Left lung (tissue), 14 donors: ENCODE measurements around the gene CACNA2D3. TPM values are rescaled to one million over a fixed set of nuclear protein-coding genes. Genes with fewer than 3 reads are reported as not detected.

Experiments used
- ATAC-seq: fragments of 200-7000 bp; cut with Tn5 transposase; one replicate; pipeline ENCODE4 v1.9.1; 2020; ENCODE audit warnings: moderate library complexity
- DNase-seq, 4 donors: peaks; one replicate each; pipeline ENCODE4 v3.0.0-alpha.2; 2013 to 2020
- H3K27ac ChIP-seq, 2 donors: fragments of 200-600 bp; sonication (generic) in 1 of 2; one replicate each; pipeline versions ENCODE4 v1.5.0 to v1.8.0; 2020 to 2021
- H3K27me3 ChIP-seq, 2 donors: fragments of 200-600 bp; sonication (generic) in 1 of 2; one replicate each; pipeline versions ENCODE4 v1.5.0 to v1.8.0; 2020 to 2021
- H3K36me3 ChIP-seq, 2 donors: fragments of 200-600 bp; sonication (generic) in 1 of 2; one replicate each; pipeline versions ENCODE4 v1.5.0 to v1.8.0; 2020 to 2021
- H3K4me1 ChIP-seq, 2 donors: fragments of 200-600 bp; one replicate each; pipeline ENCODE4 v1.8.0; 2021
- H3K4me3 ChIP-seq, 2 donors: fragments of 200-600 bp; sonication (generic) in 1 of 2; one replicate each; pipeline versions ENCODE4 v1.5.0 to v1.8.0; 2020 to 2021; ENCODE audit warnings: mild to moderate bottlenecking in 1 of 2
- H3K9me3 ChIP-seq, 2 donors: fragments of 200-600 bp; sonication (generic) in 1 of 2; one replicate each; pipeline versions ENCODE4 v1.5.0 to v1.8.0; 2020 to 2021
- CTCF ChIP-seq, 2 donors: fragments of 200-600 bp; sonication (generic) in 1 of 2; IDR thresholded peaks; one replicate each; pipeline versions ENCODE4 v1.5.0 to v1.8.0; 2021; ENCODE audit warnings: antibody characterized with exemption in 2 of 2
- intact Hi-C, 2 donors: fragments of 100-400 bp; cut with DNase I; formaldehyde crosslinking; loops; one replicate each; pipeline versions ENCODE4 v1.11.2 to v1.14.2; 2022
- long read RNA-seq, 12 donors: library from polyadenylated mRNA in 2 of 12; unstranded in 2 of 12; transcript quantifications; one replicate each; pipeline ENCODE4 v2.0.0 and lab custom pipeline, GENCODE V29; 2019 to 2026
- polyA plus RNA-seq, 6 donors: library from polyadenylated mRNA; unstranded; fragments of 120-200 nt; gene quantifications; one replicate each; pipeline ENCODE4 v1.2.1, GENCODE V29; 2013; ENCODE audit not compliant: insufficient read length in 6 of 6
- total RNA-seq, 2 donors: library from RNA; stranded (reverse); fragmentation: NEBNext Ultra II Directional; extraction: Animal tissue kit (Norgen Biotek cat#: 25700); gene quantifications; one replicate each; pipeline ENCODE4 v1.2.1, GENCODE V29; 2021
- donor health status: DM: no; HTN: yes; CAD: no.
- donor health status: DM: no; HTN: no; CAD: no.

The CACNA2D3 gene
- total RNA-seq (1 to 10 TPM; 1.4 to 2.7 TPM), polyA plus RNA-seq (1 to 10 TPM; 1.1 to 1.7 (median 1.4) TPM)
- long read RNA-seq, donor 1, result 0 reads
- long read RNA-seq, donor 2, result 0 reads
- long read RNA-seq, donor 3, result 0 reads
- long read RNA-seq, donor 4, result 0 reads
- long read RNA-seq, donor 5, result 0 reads
- long read RNA-seq, donor 6, result 0 reads
- long read RNA-seq, donor 7, result 0 reads
- long read RNA-seq, donor 8, result 0 reads
- long read RNA-seq, donor 9, result 0 reads
- long read RNA-seq, donor 10, partial matches to known transcripts, result 0 of 1 reads
- long read RNA-seq, donor 10, other reads (novel, unspliced or antisense), result 1 of 1 reads
- long read RNA-seq, donor 11, partial matches to known transcripts, result 7 of 7 reads
- long read RNA-seq, donor 11, other reads (novel, unspliced or antisense), result 0 of 7 reads
- long read RNA-seq, donor 12, result 0 reads

GRCh38 chr3:54122324-54123002, at the start of gene CACNA2D3:
CACNA2D3 (plus strand) TSS chr3:54122552.
- intact Hi-C loops, result no loop called here
- no peak for TF ChIP-seq CTCF (IDR thresholded peaks at IDR 0.05)
- Histone ChIP-seq H3K36me3 (no peaks in the 10 kb centered on the region), H3K27me3 (peaks cover 45 to 99% of the 10 kb centered on the region in 2 donors), H3K9me3 (no peaks in the 10 kb centered on the region), H3K4me3 (peak within 1 kb of the TSS; percentile 34 to 43), H3K27ac (no peak within 1 kb of the TSS), H3K4me1 (peaks cover 0 to 12% of the 10 kb centered on the region in 2 donors)
- ATAC-seq, result peak; percentile 84
- peak in 2 of 4 donors; percentile 43 to 73 for DNase-seq

DNA sequence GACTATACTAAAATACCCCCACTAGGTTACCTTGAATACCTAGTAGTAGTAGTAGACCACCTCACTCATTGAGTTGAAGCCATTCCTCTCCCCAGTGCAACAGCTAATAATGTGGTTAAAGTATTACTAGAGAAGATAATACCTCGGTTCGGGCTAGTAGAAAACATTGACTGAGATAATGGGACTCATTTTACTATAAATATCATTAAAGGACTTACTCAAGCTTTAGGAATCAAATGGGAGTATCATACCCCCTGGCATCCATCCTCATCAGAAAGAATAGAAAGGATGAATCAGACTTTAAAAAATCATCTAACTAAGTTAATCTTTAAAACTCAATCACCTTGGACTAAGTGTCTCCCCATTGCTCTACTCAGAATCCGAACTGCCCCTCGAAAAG, 49.0 kb upstream of the CACNA2D3 start:
- no peaks in the 10 kb centered on the region for H3K36me3 ChIP-seq
- no peak overlapping the region for H3K27ac ChIP-seq
- no peaks in the 10 kb centered on the region for H3K4me1 ChIP-seq
- no peak for ATAC-seq
- DNase-seq, result no peak
- H3K9me3 ChIP-seq, result peaks cover 0 to 24% of the 10 kb centered on the region in 2 donors
- H3K27me3 ChIP-seq, result no peaks in the 10 kb centered on the region
- TF ChIP-seq CTCF (IDR thresholded peaks at IDR 0.05), result no peak
- H3K4me3 ChIP-seq, result no peak overlapping the region
- intact Hi-C loops, result no loop called here

- intact Hi-C loops, result no loop called here
- Histone ChIP-seq H3K4me3 (no peak overlapping the region), H3K27me3 (peaks cover 0 to 3% of the 10 kb centered on the region in 2 donors), H3K36me3 (no peaks in the 10 kb centered on the region), H3K27ac (no peak overlapping the region), H3K4me1 (no peaks in the 10 kb centered on the region), H3K9me3 (no peaks in the 10 kb centered on the region)
- no peak for TF ChIP-seq CTCF (IDR thresholded peaks at IDR 0.05)
- no peak for ATAC-seq
- no peak for DNase-seq
Observed at GRCh38 chr3:54079314-54079713, 43.0 kb upstream of the CACNA2D3 start.

GRCh38 chr3:54079730-54080325, 42.5 kb upstream of the CACNA2D3 start:
- no peaks in the 10 kb centered on the region for H3K9me3 ChIP-seq
- no peak overlapping the region for H3K4me3 ChIP-seq
- no peak for TF ChIP-seq CTCF (IDR thresholded peaks at IDR 0.05)
- intact Hi-C loops, result no loop called here
- no peak for DNase-seq
- H3K27me3 ChIP-seq, result peaks cover 0 to 4% of the 10 kb centered on the region in 2 donors
- no peaks in the 10 kb centered on the region for H3K4me1 ChIP-seq
- no peak for ATAC-seq
- no peak overlapping the region for H3K27ac ChIP-seq
- H3K36me3 ChIP-seq, result no peaks in the 10 kb centered on the region

DNA sequence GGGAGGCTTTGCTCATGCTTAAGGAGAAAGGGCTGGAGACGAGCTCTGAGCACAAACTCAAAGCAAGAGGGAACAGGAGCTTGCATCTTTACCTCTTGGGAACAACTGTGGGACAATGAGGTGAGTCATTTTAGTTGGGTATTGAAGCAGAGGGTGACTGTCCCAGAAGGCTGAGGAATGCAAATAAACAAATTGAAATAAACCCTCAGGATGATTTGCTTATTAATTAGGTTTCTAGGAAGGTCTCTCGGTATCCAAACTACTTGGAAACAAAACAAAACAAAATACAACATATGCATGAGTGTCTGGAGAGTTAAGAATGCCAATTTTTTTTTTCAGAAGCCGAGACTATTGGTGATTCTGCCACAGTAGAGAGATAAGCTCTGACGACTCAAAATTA, 38.4 kb upstream of the CACNA2D3 start:
- Histone ChIP-seq H3K9me3 (no peaks in the 10 kb centered on the region), H3K36me3 (no peaks in the 10 kb centered on the region), H3K4me1 (peaks cover 0 to 5% of the 10 kb centered on the region in 2 donors), H3K27me3 (peaks cover 0 to 38% of the 10 kb centered on the region in 2 donors), H3K27ac (no peak overlapping the region), H3K4me3 (no peak overlapping the region)
- no peak for DNase-seq
- intact Hi-C loops, result no loop called here
- no peak for TF ChIP-seq CTCF (IDR thresholded peaks at IDR 0.05)
- no peak for ATAC-seq
